Neural cell (in vitro differentiated cells): Measurements from ENCODE around the gene NUB1. TPM values are rescaled to one million over a fixed set of nuclear protein-coding genes. Genes with fewer than 3 reads are reported as not detected.
A peak's percentile ranks its signal among the peaks of the same experiment; 100 is the strongest.

ENCODE experiments used
- H2AFZ ChIP-seq: fragments of 200-600, 300-800 bp; sonication (generic), shearing (Covaris generic); 2 replicates; pipeline ENCODE4 v1.6.0; 2014; ENCODE audit warnings: low read depth, mild to moderate bottlenecking, antibody characterized with exemption, low read length, moderate library complexity
- H3F3A ChIP-seq: fragments of 200-600 bp; shearing (Covaris generic); 2 replicates; pipeline ENCODE4 v1.6.1; 2016; ENCODE audit warnings: mild to moderate bottlenecking, moderate library complexity, mixed read lengths, antibody characterized with exemption, low read length; ENCODE audit not compliant: insufficient read depth, poor library complexity, severe bottlenecking
- H3K27ac ChIP-seq: fragments of 200-600, 300-800 bp; sonication (generic), shearing (Covaris generic); 2 replicates; pipeline ENCODE4 v1.5.1; 2014; ENCODE audit warnings: mild to moderate bottlenecking, low read length, moderate library complexity
- H3K27me3 ChIP-seq: fragments of 300-800, 200-600 bp; sonication (generic), shearing (Covaris generic); 2 replicates; pipeline ENCODE4 v1.6.0; 2014; ENCODE audit warnings: mild to moderate bottlenecking, low read depth, low read length, moderate library complexity; ENCODE audit not compliant: insufficient read depth
- H3K36me3 ChIP-seq: fragments of 300-800, 200-600 bp; sonication (generic), shearing (Covaris generic); 2 replicates; pipeline ENCODE4 v1.5.1; 2014; ENCODE audit warnings: mild to moderate bottlenecking, antibody characterized with exemption, low read length, moderate library complexity; ENCODE audit not compliant: insufficient read depth
- H3K4me2 ChIP-seq: fragments of 300-800, 200-600 bp; sonication (generic), shearing (Covaris generic); 2 replicates; pipeline ENCODE4 v1.6.0; 2014; ENCODE audit warnings: mild to moderate bottlenecking, low read length
- H3K4me3 ChIP-seq: fragments of 300-800, 200-600 bp; sonication (generic), shearing (Covaris generic); 2 replicates; pipeline ENCODE4 v1.5.1; 2014; ENCODE audit warnings: mild to moderate bottlenecking, low read length, moderate library complexity
- H3K79me2 ChIP-seq: fragments of 200-600 bp; shearing (Covaris generic); replicated peaks from 2 replicates; pipeline ENCODE4 v1.6.0; 2014; ENCODE audit warnings: mild to moderate bottlenecking, low read length, moderate library complexity; ENCODE audit not compliant: insufficient read depth
- H3K9ac ChIP-seq: fragments of 300-800, 200-600 bp; sonication (generic), shearing (Covaris generic); 2 replicates; pipeline ENCODE4 v1.6.1; 2016; ENCODE audit warnings: mild to moderate bottlenecking, low read length, mixed read lengths
- H3K9me2 ChIP-seq: fragments of 200-600 bp; shearing (Covaris generic); 2 replicates; pipeline ENCODE4 v1.6.1; 2016; ENCODE audit warnings: mild to moderate bottlenecking, low read length, mixed read lengths; ENCODE audit not compliant: insufficient read depth
- H3K9me3 ChIP-seq: fragments of 200-600, 300-800 bp; sonication (generic), shearing (Covaris generic); 2 replicates; pipeline ENCODE4 v1.6.1; 2016; ENCODE audit warnings: mild to moderate bottlenecking, mixed run types, low read length, moderate library complexity, mixed read lengths
- H4K20me1 ChIP-seq: fragments of 200-600 bp; shearing (Covaris generic); 2 replicates; pipeline ENCODE4 v1.6.1; 2016; ENCODE audit warnings: mild to moderate bottlenecking, mixed run types; ENCODE audit not compliant: insufficient read depth
- CTCF ChIP-seq: fragments of 450-650 bp; IDR thresholded peaks from 2 replicates; pipeline ENCODE4 v1.5.1; 2014; ENCODE audit warnings: antibody characterized with exemption, mild to moderate bottlenecking, moderate library complexity; ENCODE audit not compliant: poor library complexity, severe bottlenecking
- EP300 ChIP-seq: fragments of 450-650 bp; conservative IDR thresholded peaks from 2 replicates; pipeline ENCODE4 v1.6.1; 2014; ENCODE audit warnings: antibody characterized with exemption, mild to moderate bottlenecking, moderate library complexity; ENCODE audit not compliant: poor library complexity, severe bottlenecking
- EZH2 ChIP-seq: fragments of 200-600, 300-800 bp; shearing (Covaris generic), sonication (generic); IDR thresholded peaks from 2 replicates; pipeline ENCODE4 v1.6.1; 2014; ENCODE audit warnings: antibody characterized with exemption, low read length, borderline replicate concordance, mild to moderate bottlenecking; ENCODE audit not compliant: insufficient read depth, poor library complexity, severe bottlenecking
- MXI1 ChIP-seq: fragments of 450-650 bp; conservative IDR thresholded peaks from 2 replicates; pipeline ENCODE4 v1.6.1; 2014; ENCODE audit warnings: antibody characterized with exemption, mild to moderate bottlenecking; ENCODE audit not compliant: poor library complexity, severe bottlenecking
- POLR2AphosphoS5 ChIP-seq: IDR thresholded peaks from 2 replicates; pipeline ENCODE4 v1.6.1; 2012
- RAD21 ChIP-seq: fragments of 450-650 bp; conservative IDR thresholded peaks from 2 replicates; pipeline ENCODE4 v1.6.1; 2014; ENCODE audit warnings: antibody characterized with exemption, mild to moderate bottlenecking, moderate library complexity
- REST ChIP-seq: IDR thresholded peaks from 2 replicates; pipeline ENCODE4 v1.6.1; 2012; ENCODE audit warnings: borderline replicate concordance
- SMC3 ChIP-seq: fragments of 450-650 bp; conservative IDR thresholded peaks from 2 replicates; pipeline ENCODE4 v1.6.1; 2014; ENCODE audit warnings: antibody characterized with exemption, mild to moderate bottlenecking, moderate library complexity; ENCODE audit not compliant: poor library complexity
- TAF1 ChIP-seq: IDR thresholded peaks from 2 replicates; pipeline ENCODE4 v1.6.1; 2012; ENCODE audit warnings: low read depth
- polyA plus RNA-seq: library from polyadenylated mRNA; depleted of rRNA; stranded (reverse); fragments of >200 nt; gene quantifications from 2 replicates; pipeline ENCODE4 v1.2.3, GENCODE V29; 2014

The NUB1 gene
- polyA plus RNA-seq, 1 donor from 2014 or later, result 48.4 TPM

GRCh38 chr7:151315038-151315655, 26.5 kb upstream of the NUB1 start:
- H3K4me2 ChIP-seq, result no peak overlapping the region
- no peaks in the 10 kb centered on the region for H3K36me3 ChIP-seq
- no peak overlapping the region for H3K9ac ChIP-seq
- no peaks in the 10 kb centered on the region for H3F3A ChIP-seq
- no peak for TF ChIP-seq EP300
- no peak for TF ChIP-seq POLR2AphosphoS5
- no peak for TF ChIP-seq MXI1
- peak; percentile 81 for TF ChIP-seq CTCF
- TF ChIP-seq SMC3, result peak; percentile 82
- no peak for TF ChIP-seq TAF1
- TF ChIP-seq REST, result no peak
- TF ChIP-seq RAD21, result peak; percentile 75
- no peak for TF ChIP-seq EZH2
- no peaks in the 10 kb centered on the region for H3K79me2 ChIP-seq
- H4K20me1 ChIP-seq, result no peaks in the 10 kb centered on the region
- H2AFZ ChIP-seq, result no peak overlapping the region
- no peaks in the 10 kb centered on the region for H3K27me3 ChIP-seq
- H3K9me3 ChIP-seq, result no peaks in the 10 kb centered on the region
- no peak overlapping the region for H3K4me3 ChIP-seq
- no peak overlapping the region for H3K27ac ChIP-seq
- no peaks in the 10 kb centered on the region for H3K9me2 ChIP-seq

GRCh38 chr7:151316896-151317295, 24.7 kb upstream of the NUB1 start:
- H3K9me3 ChIP-seq, result no peaks in the 10 kb centered on the region

More at GRCh38 chr7:151316896-151317295, 24.7 kb upstream of the NUB1 start:
- Histone ChIP-seq H4K20me1 (no peaks in the 10 kb centered on the region), H3K4me3 (no peak overlapping the region), H3F3A (no peaks in the 10 kb centered on the region), H3K9me2 (no peaks in the 10 kb centered on the region), H3K36me3 (no peaks in the 10 kb centered on the region), H3K27me3 (no peaks in the 10 kb centered on the region), H2AFZ (no peak overlapping the region), H3K4me2 (no peak overlapping the region), H3K9ac (no peak overlapping the region), H3K27ac (no peak overlapping the region), H3K79me2 (no peaks in the 10 kb centered on the region)
- TF ChIP-seq TAF1 (no peak), EP300 (no peak), RAD21 (no peak), EZH2 (no peak), SMC3 (no peak), REST (no peak), MXI1 (no peak)
